NT2/D1 (cell line): ENCODE results near the gene TXNRD1.
"Not testable (repeated sequence)": the region's sequence is repeated elsewhere in the genome, so short reads cannot be mapped to it uniquely, and the experiment has no call there.

Experiments
- DNase-seq: peaks from one replicate; pipeline ENCODE4 v3.0.0-alpha.2; 2011; ENCODE audit warnings: low read depth, low spot score
- H3K27me3 ChIP-seq: 2 replicates; pipeline ENCODE4 v1.6.0; 2011; ENCODE audit warnings: mild to moderate bottlenecking; ENCODE audit not compliant: insufficient read length, insufficient read depth
- H3K36me3 ChIP-seq: 2 replicates; pipeline ENCODE4 v1.6.1; 2011; ENCODE audit warnings: mild to moderate bottlenecking, low read length, mixed read lengths; ENCODE audit not compliant: insufficient read depth, insufficient read length
- H3K4me1 ChIP-seq: 2 replicates; pipeline ENCODE4 v1.5.1; 2011; ENCODE audit not compliant: insufficient read depth, insufficient read length
- H3K4me3 ChIP-seq: 2 replicates; pipeline ENCODE4 v1.5.1; 2011; ENCODE audit warnings: low read depth; ENCODE audit not compliant: insufficient read length
- H3K9ac ChIP-seq: 2 replicates; pipeline ENCODE4 v1.6.0; 2011; ENCODE audit warnings: low read depth; ENCODE audit not compliant: insufficient read length
- H3K9me3 ChIP-seq: 2 replicates; pipeline ENCODE4 v1.5.1; 2011; ENCODE audit warnings: mild to moderate bottlenecking, low read length; ENCODE audit not compliant: insufficient read depth
- SUZ12 ChIP-seq: IDR thresholded peaks from 2 replicates; pipeline ENCODE4 v1.6.1; 2011; ENCODE audit not compliant: insufficient read length, insufficient read depth; ENCODE audit errors: extremely low read depth
- YY1 ChIP-seq: IDR thresholded peaks from 2 replicates; pipeline ENCODE4 v1.6.1; 2011; ENCODE audit not compliant: insufficient read length, insufficient read depth
- ZNF274 ChIP-seq: IDR thresholded peaks from 2 replicates; pipeline ENCODE4 v1.6.1; 2011; ENCODE audit warnings: mild to moderate bottlenecking, low read depth, low read length

TXNRD1 gene

DNA sequence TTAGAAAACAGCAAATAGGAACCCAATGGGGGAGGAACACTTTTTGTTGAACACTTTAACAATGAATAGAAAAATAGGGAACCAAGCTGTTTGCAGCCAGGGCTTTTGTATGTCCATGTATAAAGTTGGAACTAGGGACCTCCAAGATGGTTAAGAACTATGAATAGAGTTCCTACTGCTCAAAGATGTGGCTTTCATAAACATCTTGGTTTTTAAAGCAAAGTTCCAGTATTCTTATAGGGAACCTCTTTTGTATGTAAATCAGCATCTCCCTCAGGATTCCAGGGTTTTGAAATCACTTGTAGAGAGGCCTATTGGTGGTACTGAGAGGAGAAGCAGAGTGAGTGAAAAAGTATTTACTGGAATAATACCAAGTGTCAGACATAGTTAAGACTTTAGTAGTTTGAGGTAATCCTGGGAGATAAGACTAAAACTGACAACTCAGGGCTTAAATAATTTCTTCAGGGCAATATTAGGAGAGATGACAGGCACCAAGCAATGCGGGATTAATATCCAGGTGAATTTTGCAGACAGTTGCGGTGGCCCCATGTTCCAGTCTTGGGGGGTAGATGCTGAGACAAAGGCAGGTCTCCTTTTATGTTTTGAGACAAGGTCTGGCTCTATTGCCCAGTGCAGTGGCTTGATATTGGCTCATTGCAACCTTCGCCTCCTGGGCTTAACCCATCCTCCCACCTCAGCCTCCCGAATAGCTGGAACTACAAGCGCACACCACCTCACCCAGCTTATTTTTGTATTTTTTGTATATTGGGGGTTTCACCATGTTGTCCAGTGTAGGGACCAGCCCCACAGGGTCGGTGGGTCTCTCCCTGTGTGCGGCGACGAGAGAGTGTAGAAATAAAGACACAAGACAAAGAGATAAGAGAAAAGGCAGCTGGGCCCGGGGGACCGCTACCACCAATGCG is 77.6 kb downstream of the TXNRD1 start:
- H3K9me3 ChIP-seq: no peaks in the 10 kb centered on the region
- DNase-seq: no peak
- TF ChIP-seq SUZ12: no peak
- TF ChIP-seq ZNF274: no peak
- no peak for TF ChIP-seq YY1
- no peak overlapping the region for H3K4me3 ChIP-seq
- H3K27me3 ChIP-seq: no peaks in the 10 kb centered on the region
- peaks cover 2% of the 10 kb centered on the region for H3K4me1 ChIP-seq
- no peak overlapping the region for H3K9ac ChIP-seq
- peaks cover 81% of the 10 kb centered on the region for H3K36me3 ChIP-seq

DNA sequence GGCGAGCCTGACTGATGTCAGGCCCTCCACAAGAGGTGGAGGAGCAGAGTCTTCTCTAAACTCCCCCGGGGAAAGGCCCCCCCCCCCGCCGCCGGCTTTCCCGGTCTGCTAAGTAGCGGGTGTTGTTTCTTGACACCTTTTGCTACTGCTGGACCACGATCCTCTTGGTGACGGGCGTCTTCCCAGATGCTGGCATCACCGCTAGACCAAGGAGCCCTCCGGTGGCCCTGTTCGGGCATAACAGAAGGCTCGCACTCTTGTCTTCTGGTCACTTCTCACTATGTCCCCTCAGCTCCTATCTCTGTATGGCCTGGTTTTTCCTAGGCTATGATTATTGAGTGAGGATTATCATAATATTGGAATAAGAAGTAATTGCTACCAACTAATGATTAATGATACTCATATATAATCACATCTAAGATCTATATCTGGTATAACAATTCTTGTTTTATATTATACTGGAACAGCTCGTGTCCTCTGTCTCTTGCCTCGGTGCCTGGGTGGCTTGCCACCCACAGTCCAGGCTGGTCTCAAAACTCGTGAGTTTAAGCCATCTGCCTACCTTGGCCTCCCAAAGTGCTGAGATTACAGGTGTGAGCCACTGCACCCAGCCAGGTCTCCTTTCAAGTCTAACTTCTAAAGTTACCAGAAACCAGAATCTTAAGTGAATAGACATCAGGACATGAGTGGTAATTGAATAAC is 78.7 kb downstream of the TXNRD1 start:
- H3K4me3 ChIP-seq, H3K27me3 ChIP-seq, DNase-seq, H3K4me1 ChIP-seq, H3K9me3 ChIP-seq, H3K9ac ChIP-seq: not testable (repeated sequence)
- H3K36me3 ChIP-seq: peaks cover 83% of the 10 kb centered on the region

DNA sequence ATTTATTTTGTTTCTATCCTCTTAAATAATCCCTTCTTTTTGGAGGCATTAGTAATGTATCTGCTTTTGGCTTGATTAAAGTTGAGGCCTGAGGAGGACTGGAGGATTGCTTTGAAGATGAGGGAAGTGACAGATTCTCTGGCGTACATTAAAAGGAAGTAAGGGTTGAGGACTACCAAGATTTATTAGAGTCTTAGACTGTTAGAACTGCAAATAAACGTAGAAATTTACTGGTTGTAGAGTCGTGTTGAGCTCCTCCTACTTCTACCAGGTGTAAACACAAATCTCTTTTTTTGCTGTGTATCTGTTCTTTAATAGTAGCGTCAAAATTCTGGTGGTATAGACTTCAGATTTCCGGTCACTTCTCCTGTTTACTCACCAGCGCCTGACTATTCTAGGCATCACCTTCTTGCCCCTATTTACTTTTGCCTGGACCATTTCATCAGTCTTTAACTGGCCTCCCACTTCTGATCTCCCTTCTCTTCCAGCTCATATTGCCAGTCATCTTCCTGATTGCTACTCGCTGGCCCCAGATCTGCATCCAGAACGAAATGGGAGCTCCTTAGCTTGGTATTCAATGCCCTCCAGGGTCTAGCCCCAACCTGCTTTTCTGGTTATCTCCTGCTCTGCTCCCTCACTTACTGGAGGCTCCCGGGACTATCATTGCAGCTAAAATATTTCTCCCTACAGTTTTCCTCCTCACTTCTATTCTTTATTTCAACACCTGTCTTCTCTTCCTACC is 79.5 kb downstream of the TXNRD1 start:
- Histone ChIP-seq H3K4me3 (no peak overlapping the region), H3K27me3 (no peaks in the 10 kb centered on the region), H3K9me3 (no peaks in the 10 kb centered on the region), H3K4me1 (no peaks in the 10 kb centered on the region), H3K9ac (peak overlapping the region; percentile 33), H3K36me3 (peaks cover 81% of the 10 kb centered on the region)
- TF ChIP-seq ZNF274 (no peak), SUZ12 (no peak)
- DNase-seq: no peak

DNA sequence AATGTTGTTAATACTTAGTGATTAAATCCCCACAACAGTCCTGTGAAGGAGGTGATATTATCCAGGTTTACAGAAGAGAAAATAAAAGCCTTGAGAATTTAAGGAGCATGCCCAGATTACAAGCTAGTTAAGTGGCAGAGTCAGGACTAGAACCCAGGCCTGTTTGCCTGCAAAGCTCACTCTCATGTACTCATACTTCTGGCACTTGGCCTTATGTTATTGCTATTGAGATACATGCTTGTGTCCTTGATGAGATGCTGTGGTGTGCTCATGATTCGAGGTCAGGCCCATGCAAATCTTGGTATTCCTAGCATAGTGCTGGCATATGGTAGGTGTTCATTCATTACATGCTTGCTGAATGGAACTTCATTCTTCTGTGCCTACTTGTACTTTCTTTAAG is 80.4 kb downstream of the TXNRD1 start:
- Histone ChIP-seq H3K36me3 (peaks cover 76% of the 10 kb centered on the region), H3K9me3 (no peaks in the 10 kb centered on the region), H3K9ac (no peak overlapping the region), H3K4me3 (no peak overlapping the region), H3K27me3 (no peaks in the 10 kb centered on the region), H3K4me1 (no peaks in the 10 kb centered on the region)
- TF ChIP-seq SUZ12 (no peak), YY1 (no peak), ZNF274 (no peak)
- DNase-seq: no peak

DNA sequence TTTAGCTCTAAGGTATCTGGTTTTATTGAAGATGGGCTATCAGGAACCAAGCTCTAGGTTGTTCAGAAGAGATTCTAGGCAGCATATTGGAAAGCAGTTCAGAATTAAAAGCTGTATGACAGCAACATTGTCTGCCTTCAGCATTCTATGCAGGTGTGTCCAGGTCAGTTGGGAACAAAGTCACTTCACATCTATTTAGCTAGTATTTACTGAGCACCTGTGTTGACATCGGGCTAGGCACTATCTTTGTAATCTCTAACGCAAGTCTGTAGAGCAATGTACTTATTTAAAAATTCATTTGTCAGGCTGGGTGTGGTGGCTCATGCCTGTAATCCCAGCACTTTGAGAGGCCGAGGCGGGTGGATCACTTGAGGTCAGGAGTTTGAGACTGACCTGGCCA is 81.1 kb downstream of the TXNRD1 start:
- no peak overlapping the region for H3K4me3 ChIP-seq
- no peaks in the 10 kb centered on the region for H3K9me3 ChIP-seq
- no peak overlapping the region for H3K9ac ChIP-seq
- TF ChIP-seq YY1 (no peak), SUZ12 (no peak), ZNF274 (no peak)
- H3K4me1 ChIP-seq: no peaks in the 10 kb centered on the region
- H3K27me3 ChIP-seq: no peaks in the 10 kb centered on the region
- peaks cover 72% of the 10 kb centered on the region for H3K36me3 ChIP-seq
- DNase-seq: no peak

DNA sequence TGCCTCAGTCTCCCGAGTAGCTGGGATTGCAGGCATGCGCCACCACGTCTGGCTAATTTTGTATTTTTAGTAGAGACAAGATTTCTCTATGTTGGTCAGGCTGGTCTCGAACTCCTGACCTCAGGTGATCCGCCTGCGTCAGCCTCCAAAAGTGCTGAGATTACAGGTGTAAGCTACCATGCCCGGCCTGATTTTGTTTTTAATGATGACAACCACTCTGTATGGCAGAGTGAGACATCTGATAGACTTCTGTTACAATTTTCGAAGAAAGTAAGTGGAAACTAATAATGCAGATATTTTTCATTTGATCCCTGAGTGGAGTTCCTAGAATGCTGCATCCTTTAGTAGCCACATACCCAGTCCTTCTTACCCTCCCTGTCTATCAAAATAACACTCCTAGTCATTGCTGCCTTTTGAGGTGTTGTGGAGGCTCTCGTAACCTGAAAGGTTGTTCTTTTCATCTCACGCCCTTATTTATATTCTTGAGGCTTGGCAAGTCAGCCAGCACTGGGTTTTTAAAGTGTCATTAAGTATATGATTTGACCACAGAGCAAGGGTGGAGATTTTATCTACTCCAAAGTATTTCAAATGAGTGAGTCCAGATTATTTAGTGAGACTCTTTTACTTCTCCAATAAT is 82.0 kb downstream of the TXNRD1 start:
- Histone ChIP-seq H3K36me3 (peaks cover 66% of the 10 kb centered on the region), H3K27me3 (no peaks in the 10 kb centered on the region), H3K9ac (no peak overlapping the region), H3K4me3 (no peak overlapping the region), H3K4me1 (no peaks in the 10 kb centered on the region), H3K9me3 (no peaks in the 10 kb centered on the region)
- DNase-seq: no peak
- TF ChIP-seq SUZ12: no peak
- no peak for TF ChIP-seq ZNF274
- TF ChIP-seq YY1: no peak
